HepG2 (cell line): ENCODE data around the gene GTPBP6. TPM values are rescaled to one million over a fixed set of nuclear protein-coding genes. Genes with fewer than 3 reads are reported as not detected.

Source experiments
- DMAP1 ChIP-seq: IDR thresholded peaks from 2 replicates; pipeline ENCODE4 v1.6.1; 2016
- DRAP1 ChIP-seq: IDR thresholded peaks from 2 replicates; pipeline ENCODE4 v1.6.1; 2016; ENCODE audit warnings: missing genetic modification reagents, missing compliant biosample characterization
- FOXK2 ChIP-seq: fragments of 450-650 bp; IDR thresholded peaks from 2 replicates; pipeline ENCODE4 v1.6.1; 2016
- HOXA9 ChIP-seq: sonication (generic); formaldehyde crosslinking; IDR thresholded peaks from 2 replicates; pipeline ENCODE4 v1.8.1; 2022; ENCODE audit warnings: missing genetic modification reagents, mild to moderate bottlenecking, moderate library complexity, borderline replicate concordance
- IRF9 ChIP-seq: sonication (generic); formaldehyde crosslinking; IDR thresholded peaks from 2 replicates; pipeline ENCODE4 v1.8.0; 2022; ENCODE audit warnings: missing genetic modification reagents, mild to moderate bottlenecking, borderline replicate concordance
- NBN ChIP-seq: fragments of 450-650 bp; conservative IDR thresholded peaks from 2 replicates; pipeline ENCODE4 v1.6.1; 2017
- NFYB ChIP-seq: sonication (generic); formaldehyde crosslinking; IDR thresholded peaks from 2 replicates; pipeline ENCODE4 v1.4.0; 2020; ENCODE audit warnings: missing genetic modification reagents
- PREB ChIP-seq: sonication (generic); formaldehyde crosslinking; IDR thresholded peaks from 2 replicates; pipeline ENCODE4 v1.4.0; 2020; ENCODE audit warnings: missing genetic modification reagents
- TRAFD1 ChIP-seq: sonication (generic); formaldehyde crosslinking; IDR thresholded peaks from 2 replicates; pipeline ENCODE4 v1.5.1; 2020; ENCODE audit warnings: missing genetic modification reagents, mild to moderate bottlenecking, borderline replicate concordance
- ZNF292 ChIP-seq: sonication (generic); formaldehyde crosslinking; IDR thresholded peaks from 2 replicates; pipeline ENCODE4 v1.8.1; 2022; ENCODE audit warnings: mild to moderate bottlenecking, low read depth, missing genetic modification reagents, borderline replicate concordance
- ZNF414 ChIP-seq: sonication (generic); formaldehyde crosslinking; IDR thresholded peaks from 2 replicates; pipeline ENCODE4 v1.5.0; 2020; ENCODE audit warnings: missing genetic modification reagents
- ZNF530 ChIP-seq: sonication (generic); formaldehyde crosslinking; IDR thresholded peaks from 2 replicates; pipeline ENCODE4 v1.5.0; 2020; ENCODE audit warnings: low read depth, mild to moderate bottlenecking, missing genetic modification reagents
- ZNF605 ChIP-seq: sonication (generic); formaldehyde crosslinking; IDR thresholded peaks from 2 replicates; pipeline ENCODE4 v1.8.0; 2022; ENCODE audit warnings: mild to moderate bottlenecking, missing genetic modification reagents
- ZNF646 ChIP-seq: sonication (generic); formaldehyde crosslinking; IDR thresholded peaks from 2 replicates; pipeline ENCODE4 v1.9.0; 2021; ENCODE audit warnings: mild to moderate bottlenecking, missing genetic modification reagents
- ZNF672 ChIP-seq: sonication (generic); formaldehyde crosslinking; IDR thresholded peaks from 2 replicates; pipeline ENCODE4 v1.8.1; 2022; ENCODE audit warnings: missing genetic modification reagents
- ZNF850 ChIP-seq: sonication (generic); formaldehyde crosslinking; conservative IDR thresholded peaks from 2 replicates; pipeline ENCODE4 v1.9.0; 2021; ENCODE audit warnings: mild to moderate bottlenecking, missing genetic modification reagents
- polyA plus RNA-seq, 8 experiments: library from polyadenylated mRNA; depleted of rRNA in 3 of 8; stranded (reverse) in 7 of 8; unstranded in 1 of 8; fragments of >200 nt; fragmentation: Illumina TruSeq in 4 of 8; extraction: Trizol in 4 of 8; gene quantifications; 2 replicates each; pipeline versions ENCODE4 v1.2.1 to v1.2.3, GENCODE V29; 2011 to 2016; ENCODE audit warnings: low read depth in 4 of 8, missing spikeins in 1 of 8, mixed read lengths in 1 of 8; ENCODE audit not compliant: insufficient read depth in 1 of 8
- total RNA-seq, 5 experiments: library from RNA; depleted of rRNA; stranded (reverse); fragments of >200 nt; fragmentation: Illumina TruSeq; extraction: Trizol; gene quantifications; 2 replicates each; pipeline ENCODE4 v1.2.3, GENCODE V29; 2016; ENCODE audit warnings: low read depth in 1 of 5

Gene GTPBP6
- total and polyA plus RNA-seq, 2 of the 13 experiments (the other 11 are each of a cell fraction or from before 2014, with no cell fraction given): 20.2 to 39.6 TPM

GRCh38 chrX:262381-262909 is 56.2 kb downstream of the GTPBP6 start (continued):
- TF ChIP-seq IRF9: 0 out of 2 replicates have a peak, but pooled peaks have one; percentile 37
- TF ChIP-seq ZNF605 (CRISPR knock-in tag): no peak
- TF ChIP-seq NBN: no peak
- no peak for TF ChIP-seq PREB (CRISPR knock-in tag)
- no peak for TF ChIP-seq HOXA9 (CRISPR knock-in tag)
- no peak for TF ChIP-seq ZNF646
- no peak for TF ChIP-seq DRAP1 (CRISPR knock-in tag)
- TF ChIP-seq ZNF414 (CRISPR knock-in tag): no peak
- no peak for TF ChIP-seq TRAFD1 (CRISPR knock-in tag)
- TF ChIP-seq DMAP1 (CRISPR knock-in tag): no peak
- no peak for TF ChIP-seq ZNF850 (CRISPR knock-in tag)
- no peak for TF ChIP-seq ZNF292 (CRISPR knock-in tag)
- TF ChIP-seq NFYB (CRISPR knock-in tag): no peak
- no peak for TF ChIP-seq FOXK2
- TF ChIP-seq ZNF530: no peak
- TF ChIP-seq ZNF672 (CRISPR knock-in tag): no peak
